Adrenal gland (tissue), 5 donors: ENCODE results near the gene OSCP1.

ENCODE experiments used
- CTCF ChIP-seq, 6 experiments: fragments of 450-650 bp in 4 of 6; fragments of 200-600 bp in 2 of 6; sonication (generic) in 1 of 6; IDR thresholded peaks; 1 replicate in 5 of 6; 2 replicates in 1 of 6; pipeline versions ENCODE4 v1.5.1 to v1.8.0; 2016 to 2021; ENCODE audit warnings: antibody characterized with exemption in 6 of 6, mild to moderate bottlenecking in 2 of 6, moderate library complexity in 1 of 6
- POLR2A ChIP-seq, 2 donors: fragments of 450-650 bp; IDR thresholded peaks; one replicate each; pipeline ENCODE4 v1.6.1; 2017; ENCODE audit warnings: antibody characterized with exemption in 2 of 2, mild to moderate bottlenecking in 2 of 2, moderate library complexity in 1 of 2
- donor health status: DM: no; HTN: no; CAD: no.

- TF ChIP-seq CTCF (IDR thresholded peaks at IDR 0.05) = no peak
- TF ChIP-seq POLR2A (IDR thresholded peaks at IDR 0.05) = no peak
These were observed 69.5 kb downstream of the OSCP1 start for GRCh38 chr1:36380782-36381181.
